ENCODE measurements around the gene MS4A10.
A peak's percentile ranks its signal among the peaks of the same experiment; 100 is the strongest.

Gene MS4A10

DNA sequence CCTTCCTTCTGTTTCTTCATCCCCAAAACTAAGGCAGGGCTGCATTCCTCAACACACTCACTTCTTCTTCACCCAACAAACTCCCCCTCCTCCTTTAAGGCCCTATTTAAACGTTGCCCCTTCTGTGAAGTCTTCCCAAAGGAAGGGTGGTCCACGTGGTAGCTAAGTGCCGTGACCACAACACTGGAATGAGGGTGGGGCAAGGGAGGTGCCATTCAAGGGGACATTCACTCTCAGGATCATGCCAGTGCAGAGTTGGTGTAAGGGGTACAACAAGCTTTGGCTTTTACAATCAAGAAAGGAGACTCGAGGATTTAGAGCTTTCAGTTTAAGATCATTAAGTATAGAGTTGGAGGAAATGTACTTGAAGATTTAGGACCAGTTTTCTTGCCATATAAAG lies 8.0 kb upstream of the MS4A10 start:
- peaks cover 27 to 41% of the 10 kb centered on the region in 2 experiments for H3K27me3 ChIP-seq (ENCODE audit: control insufficient read depth in 1 of 2, insufficient read depth in 1 of 2, low read length in 2 of 2)
- no peak overlapping the region for H4K91ac ChIP-seq (ENCODE audit: low read length)
- no peak overlapping the region for H2AFZ ChIP-seq (ENCODE audit: low read depth, low read length)
- no peak overlapping the region for H2BK120ac ChIP-seq (ENCODE audit: low read depth, low read length)
- no peak overlapping the region for H2AK5ac ChIP-seq (ENCODE audit: low read length, severe bottlenecking)
- H3K4ac ChIP-seq (ENCODE audit: low read depth in 1 of 2, low read length in 2 of 2), result no peak overlapping the region
- DNase-seq, result no peak
- no peak overlapping the region for H3K18ac ChIP-seq (ENCODE audit: low read depth in 1 of 2, low read length in 2 of 2)
- no peak overlapping the region for H3K9ac ChIP-seq (ENCODE audit: low read length)
- no peak overlapping the region for H3K14ac ChIP-seq (ENCODE audit: low read length in 2 of 2)
- 51% methylated on average over 4 of the region's 4 CpGs for WGBS
- no peak overlapping the region for H3K4me2 ChIP-seq (ENCODE audit: low read length, poor library complexity, severe bottlenecking)
- no peak overlapping the region for H2BK5ac ChIP-seq (ENCODE audit: low read depth, low read length, poor library complexity, severe bottlenecking)
- no peak overlapping the region for H3K23ac ChIP-seq (ENCODE audit: low read length in 2 of 2)
- H3K36me3 ChIP-seq (ENCODE audit: control insufficient read depth in 1 of 2, insufficient read depth in 2 of 2, low read depth in 1 of 2, low read length in 2 of 2), result no peaks in the 10 kb centered on the region
- no peak overlapping the region for H2BK12ac ChIP-seq (ENCODE audit: low read length in 2 of 2)
- no peak overlapping the region for H3K4me3 ChIP-seq (ENCODE audit: insufficient read depth in 1 of 2, low read depth in 1 of 2, low read length in 2 of 2)
- H3K4me1 ChIP-seq (ENCODE audit: control insufficient read depth, insufficient read depth, low read depth, low read length), result peaks cover 2% of the 10 kb centered on the region
- no peaks in the 10 kb centered on the region for H3K79me1 ChIP-seq (replicated peaks; ENCODE audit: low read length, poor library complexity, severe bottlenecking)
- H2BK15ac ChIP-seq (ENCODE audit: low read depth, poor library complexity, severe bottlenecking), result no peak overlapping the region
- H3K9me3 ChIP-seq (ENCODE audit: control insufficient read depth, low read length), result no peaks in the 10 kb centered on the region
- no peak overlapping the region for H4K8ac ChIP-seq (ENCODE audit: low read length)
- no peak overlapping the region for H3K27ac ChIP-seq (ENCODE audit: low read length, poor library complexity, severe bottlenecking)

DNA sequence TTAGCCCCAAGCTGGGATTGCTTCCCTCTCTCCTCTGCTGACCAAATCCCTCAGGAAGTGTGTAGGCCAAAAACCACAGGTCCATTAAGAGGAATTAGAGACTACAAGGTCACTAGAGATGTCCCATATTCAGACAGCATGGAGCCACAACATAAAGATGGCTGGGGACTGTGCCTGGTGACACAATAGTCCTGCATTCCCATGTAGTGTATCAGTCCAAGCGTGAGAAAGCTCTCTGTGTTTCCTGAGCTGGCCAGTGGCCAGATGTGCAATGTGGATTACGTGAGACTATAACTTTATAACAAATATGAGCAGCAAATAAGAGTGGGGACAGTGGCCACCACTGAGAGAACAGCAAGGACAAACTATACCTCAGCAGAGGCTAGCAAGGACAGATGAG lies 7.6 kb upstream of the MS4A10 start:
- H3K4me1 ChIP-seq (ENCODE audit: control insufficient read depth, insufficient read depth, low read depth, low read length), result peaks cover 2% of the 10 kb centered on the region
- H3K36me3 ChIP-seq (ENCODE audit: control insufficient read depth in 1 of 2, insufficient read depth in 2 of 2, low read depth in 1 of 2, low read length in 2 of 2), result no peaks in the 10 kb centered on the region
- H3K4me3 ChIP-seq (ENCODE audit: insufficient read depth in 1 of 2, low read depth in 1 of 2, low read length in 2 of 2), result no peak overlapping the region
- no peak overlapping the region for H4K8ac ChIP-seq (ENCODE audit: low read length)
- no peak overlapping the region for H3K14ac ChIP-seq (ENCODE audit: low read length in 2 of 2)
- no peak overlapping the region for H2BK15ac ChIP-seq (ENCODE audit: low read depth, poor library complexity, severe bottlenecking)
- H3K27ac ChIP-seq (ENCODE audit: low read length, poor library complexity, severe bottlenecking), result no peak overlapping the region
- no peak overlapping the region for H4K91ac ChIP-seq (ENCODE audit: low read length)
- H2BK5ac ChIP-seq (ENCODE audit: low read depth, low read length, poor library complexity, severe bottlenecking), result no peak overlapping the region
- no peak overlapping the region for H3K4ac ChIP-seq (ENCODE audit: low read depth in 1 of 2, low read length in 2 of 2)
- peaks cover 26 to 46% of the 10 kb centered on the region in 2 experiments for H3K27me3 ChIP-seq (ENCODE audit: control insufficient read depth in 1 of 2, insufficient read depth in 1 of 2, low read length in 2 of 2)
- no peaks in the 10 kb centered on the region for H3K79me1 ChIP-seq (replicated peaks; ENCODE audit: low read length, poor library complexity, severe bottlenecking)
- H2AFZ ChIP-seq (ENCODE audit: low read depth, low read length), result no peak overlapping the region
- no peak overlapping the region for H3K4me2 ChIP-seq (ENCODE audit: low read length, poor library complexity, severe bottlenecking)
- peak; percentile 87 for DNase-seq
- H3K23ac ChIP-seq (ENCODE audit: low read length in 2 of 2), result no peak overlapping the region
- WGBS, result 38% methylated on average over 1 of the region's 2 CpGs
- H3K18ac ChIP-seq (ENCODE audit: low read depth in 1 of 2, low read length in 2 of 2), result no peak overlapping the region
- H3K9me3 ChIP-seq (ENCODE audit: control insufficient read depth, low read length), result no peaks in the 10 kb centered on the region
- H3K9ac ChIP-seq (ENCODE audit: low read length), result no peak overlapping the region
- H2BK12ac ChIP-seq (ENCODE audit: low read length in 2 of 2), result no peak overlapping the region
- H2BK120ac ChIP-seq (ENCODE audit: low read depth, low read length), result no peak overlapping the region
- no peak overlapping the region for H2AK5ac ChIP-seq (ENCODE audit: low read length, severe bottlenecking)

DNA sequence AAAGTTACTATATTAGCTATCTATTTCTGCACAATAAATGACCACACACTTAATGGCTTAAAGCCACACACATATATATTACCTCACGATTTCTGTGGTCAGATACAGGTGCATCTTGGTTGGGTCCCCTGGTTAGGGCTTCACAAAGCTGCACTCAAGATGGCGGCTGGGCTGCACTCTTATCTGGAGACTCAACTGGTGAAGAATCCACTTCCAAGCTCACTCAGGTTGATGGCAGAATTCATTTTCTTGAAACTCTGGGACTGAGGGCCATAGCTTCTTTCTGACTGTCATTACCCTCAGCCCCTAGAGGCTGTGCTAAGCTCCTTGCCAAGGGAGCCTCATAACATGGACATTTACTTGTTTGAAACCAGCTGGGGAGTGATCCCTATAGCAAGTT lies 5.1 kb upstream of the MS4A10 start:
- Histone ChIP-seq H2AFZ (ENCODE audit: low read depth, low read length) (no peak overlapping the region), H2BK120ac (ENCODE audit: low read depth, low read length) (no peak overlapping the region), H3K18ac (ENCODE audit: low read depth in 1 of 2, low read length in 2 of 2) (no peak overlapping the region), H3K23ac (ENCODE audit: low read length in 2 of 2) (no peak overlapping the region), H4K91ac (ENCODE audit: low read length) (no peak overlapping the region), H3K9ac (ENCODE audit: low read length) (no peak overlapping the region), H3K14ac (ENCODE audit: low read length in 2 of 2) (no peak overlapping the region), H3K4me1 (ENCODE audit: control insufficient read depth, insufficient read depth, low read depth, low read length) (peaks cover 2% of the 10 kb centered on the region), H3K4me3 (ENCODE audit: insufficient read depth in 1 of 2, low read depth in 1 of 2, low read length in 2 of 2) (no peak overlapping the region), H2BK5ac (ENCODE audit: low read depth, low read length, poor library complexity, severe bottlenecking) (no peak overlapping the region), H4K8ac (ENCODE audit: low read length) (no peak overlapping the region), H2BK15ac (ENCODE audit: low read depth, poor library complexity, severe bottlenecking) (no peak overlapping the region), H3K9me3 (ENCODE audit: control insufficient read depth, low read length) (no peaks in the 10 kb centered on the region), H3K36me3 (ENCODE audit: control insufficient read depth in 1 of 2, insufficient read depth in 2 of 2, low read depth in 1 of 2, low read length in 2 of 2) (no peaks in the 10 kb centered on the region), H3K4me2 (ENCODE audit: low read length, poor library complexity, severe bottlenecking) (no peak overlapping the region), H2BK12ac (ENCODE audit: low read length in 2 of 2) (no peak overlapping the region), H3K79me1 (replicated peaks; ENCODE audit: low read length, poor library complexity, severe bottlenecking) (no peaks in the 10 kb centered on the region), H3K27ac (ENCODE audit: low read length, poor library complexity, severe bottlenecking) (no peak overlapping the region), H2AK5ac (ENCODE audit: low read length, severe bottlenecking) (no peak overlapping the region), H3K27me3 (ENCODE audit: control insufficient read depth in 1 of 2, insufficient read depth in 1 of 2, low read length in 2 of 2) (peaks cover 15 to 44% of the 10 kb centered on the region in 2 experiments), H3K4ac (ENCODE audit: low read depth in 1 of 2, low read length in 2 of 2) (no peak overlapping the region)
- 58% methylated on average over 2 of the region's 2 CpGs for WGBS
- DNase-seq, result no peak

DNA sequence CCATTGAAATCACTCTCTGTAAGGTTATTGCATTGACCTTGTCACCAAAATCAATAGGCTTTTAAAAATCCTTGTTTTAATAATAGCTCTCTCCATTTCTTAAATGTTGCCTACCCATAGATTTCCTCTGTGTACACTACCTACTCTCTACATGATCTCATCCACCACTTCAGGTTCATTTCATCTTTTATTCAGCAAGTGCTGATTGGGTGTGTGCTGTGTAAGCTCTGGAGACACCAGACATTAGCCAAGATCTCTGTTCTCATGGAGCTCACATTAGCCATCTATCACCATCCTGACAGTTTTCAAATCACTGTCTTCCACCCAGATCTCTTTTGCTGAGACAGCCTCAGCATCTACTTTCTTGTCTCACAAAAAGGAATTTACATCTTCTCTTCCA lies 4.4 kb upstream of the MS4A10 start:
- H2BK15ac ChIP-seq (ENCODE audit: low read depth, poor library complexity, severe bottlenecking), result no peak overlapping the region
- H2BK5ac ChIP-seq (ENCODE audit: low read depth, low read length, poor library complexity, severe bottlenecking), result no peak overlapping the region
- H3K27ac ChIP-seq (ENCODE audit: low read length, poor library complexity, severe bottlenecking), result no peak overlapping the region
- H4K91ac ChIP-seq (ENCODE audit: low read length), result no peak overlapping the region
- H2AK5ac ChIP-seq (ENCODE audit: low read length, severe bottlenecking), result no peak overlapping the region
- no peak overlapping the region for H2BK12ac ChIP-seq (ENCODE audit: low read length in 2 of 2)
- H3K27me3 ChIP-seq (ENCODE audit: control insufficient read depth in 1 of 2, insufficient read depth in 1 of 2, low read length in 2 of 2), result peaks cover 15 to 51% of the 10 kb centered on the region in 2 experiments
- no peak overlapping the region for H2AFZ ChIP-seq (ENCODE audit: low read depth, low read length)
- no peaks in the 10 kb centered on the region for H3K79me1 ChIP-seq (replicated peaks; ENCODE audit: low read length, poor library complexity, severe bottlenecking)
- no peak overlapping the region for H3K23ac ChIP-seq (ENCODE audit: low read length in 2 of 2)
- no peak overlapping the region for H4K8ac ChIP-seq (ENCODE audit: low read length)
- H3K9ac ChIP-seq (ENCODE audit: low read length), result no peak overlapping the region
- H3K4ac ChIP-seq (ENCODE audit: low read depth in 1 of 2, low read length in 2 of 2), result no peak overlapping the region
- H2BK120ac ChIP-seq (ENCODE audit: low read depth, low read length), result no peak overlapping the region
- H3K4me2 ChIP-seq (ENCODE audit: low read length, poor library complexity, severe bottlenecking), result no peak overlapping the region
- DNase-seq, result no peak
- H3K14ac ChIP-seq (ENCODE audit: low read length in 2 of 2), result no peak overlapping the region
- no peaks in the 10 kb centered on the region for H3K36me3 ChIP-seq (ENCODE audit: control insufficient read depth in 1 of 2, insufficient read depth in 2 of 2, low read depth in 1 of 2, low read length in 2 of 2)
- H3K9me3 ChIP-seq (ENCODE audit: control insufficient read depth, low read length), result no peaks in the 10 kb centered on the region
- no peak overlapping the region for H3K18ac ChIP-seq (ENCODE audit: low read depth in 1 of 2, low read length in 2 of 2)
- H3K4me1 ChIP-seq (ENCODE audit: control insufficient read depth, insufficient read depth, low read depth, low read length), result peaks cover 2% of the 10 kb centered on the region
- H3K4me3 ChIP-seq (ENCODE audit: insufficient read depth in 1 of 2, low read depth in 1 of 2, low read length in 2 of 2), result no peak overlapping the region
